GM12892 (cell line): ENCODE data around the gene EXOC6B.

Experiments used
- POLR2A ChIP-seq: IDR thresholded peaks from 2 replicates; pipeline ENCODE4 v1.6.1; 2011; ENCODE audit warnings: low read depth, low read length, control low read depth
- POLR2AphosphoS5 ChIP-seq: IDR thresholded peaks from 2 replicates; pipeline ENCODE4 v1.6.1; 2011; ENCODE audit warnings: low read depth, low read length, control low read depth

GRCh38 chr2:72263043-72263775 is 562.6 kb downstream of the EXOC6B start:
- TF ChIP-seq POLR2AphosphoS5 (no peak), POLR2A (no peak)
